Tibial nerve (tissue), 3 donors: ENCODE results near the gene KLRF2.

Source experiments
- CTCF ChIP-seq, 5 experiments: fragments of 200-600 bp in 3 of 5; fragments of 450-650 bp in 2 of 5; sonication (generic) in 3 of 5; IDR thresholded peaks; one replicate each; pipeline ENCODE4 v1.5.1; 2016 to 2019; ENCODE audit warnings: antibody characterized with exemption in 5 of 5, mild to moderate bottlenecking in 3 of 5, moderate library complexity in 2 of 5
- POLR2A ChIP-seq, 2 donors: fragments of 450-650 bp; IDR thresholded peaks; one replicate each; pipeline ENCODE4 v1.6.1; 2017; ENCODE audit warnings: antibody characterized with exemption in 2 of 2, mild to moderate bottlenecking in 2 of 2, moderate library complexity in 2 of 2

- TF ChIP-seq POLR2A (IDR thresholded peaks at IDR 0.05) (no peak), CTCF (IDR thresholded peaks at IDR 0.05) (no peak)
Measured at GRCh38 chr12:9932270-9932669, 51.0 kb downstream of the KLRF2 start, which contains the start of gene CLEC2A.
